Hair follicular keratinocyte (primary cell): ENCODE data around the gene APOBEC3C. TPM values are rescaled to one million over a fixed set of nuclear protein-coding genes. Genes with fewer than 3 reads are reported as not detected.

Experiments
- total RNA-seq: library from RNA; depleted of rRNA; stranded (reverse); fragments of >200 nt; gene quantifications from 2 replicates; pipeline ENCODE4 v1.2.3, GENCODE V29; 2015

The APOBEC3C gene
- total RNA-seq: 42.9 and 53.4 TPM in 2 replicates

GRCh38 chr22:39013942-39014722 is at the start of gene APOBEC3C:
Gene APOBEC3C, plus strand, starts transcription at chr22:39014257. Its CDS starts 106 bp downstream, at chr22:39014363.

DNA sequence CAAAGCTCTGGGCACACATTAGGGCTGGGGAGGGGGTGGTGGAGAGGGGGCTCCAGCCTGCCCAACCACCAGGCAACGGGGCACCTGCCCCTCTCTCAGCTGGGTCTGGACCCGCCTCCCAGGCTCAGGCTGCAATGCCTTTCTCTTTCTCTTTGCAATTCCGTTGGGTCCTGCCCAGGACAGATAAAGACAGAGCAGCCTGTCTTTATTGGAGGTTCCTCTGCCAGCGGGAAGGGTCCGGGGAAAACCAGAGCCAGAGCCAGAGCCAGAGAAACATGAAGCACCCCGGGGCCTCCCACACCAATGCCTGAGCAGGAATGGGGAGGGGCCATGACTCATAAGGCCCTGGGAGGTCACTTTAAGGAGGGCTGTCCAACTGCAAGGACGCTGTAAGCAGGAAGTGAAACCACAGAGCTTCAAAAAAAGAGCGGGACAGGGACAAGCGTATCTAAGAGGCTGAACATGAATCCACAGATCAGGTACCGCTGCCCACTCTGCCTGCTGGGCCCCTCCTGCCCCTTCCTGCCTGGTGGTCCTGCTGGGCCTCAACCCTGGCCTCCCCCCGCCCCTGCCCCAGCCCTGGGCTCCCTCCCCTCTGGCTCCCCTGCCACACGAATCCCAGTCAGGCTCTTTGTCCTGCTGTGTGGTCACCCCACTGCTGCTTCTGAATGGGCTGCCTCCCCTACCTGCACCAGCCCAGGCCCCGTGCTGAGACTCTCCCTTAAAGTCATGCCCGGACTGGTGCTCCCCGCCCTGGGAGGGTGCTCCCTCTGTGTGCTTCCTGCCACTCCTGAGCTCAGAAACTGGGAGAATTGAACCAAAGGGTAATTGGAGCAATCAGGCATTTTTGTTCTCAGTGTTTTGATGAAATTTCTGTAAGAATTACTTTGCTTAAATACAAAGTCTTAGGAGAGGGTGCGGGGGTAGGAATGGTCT is 31.8 kb upstream of the APOBEC3C start, which contains the start of gene APOBEC3B:
APOBEC3B (plus strand) TSS at position 356 of the 936 bp plus-strand sequence; CDS start at position 463, 107 bp downstream.

GRCh38 chr22:39040538-39041296 is 26.7 kb downstream of the APOBEC3C start, which contains the start of gene APOBEC3F:
Gene APOBEC3F, plus strand, starts transcription at chr22:39040864. Its CDS starts 97 bp downstream, at chr22:39040961.

Other genes with a start within 250 kb of the APOBEC3C start
- gene DNAL4, start 220.1 kb upstream of the APOBEC3C start, total RNA-seq: 18.8 and 23.2 TPM in 2 replicates
- gene NPTXR, start 170.2 kb upstream of the APOBEC3C start, total RNA-seq: 0.16 TPM in 1 of 2 replicates, not detected in the other
- 14.4 and 17.0 TPM in 2 replicates for gene CBX6, start 142.0 kb upstream of the APOBEC3C start, total RNA-seq
- not detected in 2 replicates for gene APOBEC3A, start 56.6 kb upstream of the APOBEC3C start, total RNA-seq
- 2.0 and 2.6 TPM in 2 replicates for gene APOBEC3B, start 31.9 kb upstream of the APOBEC3C start, total RNA-seq
- 0.23 TPM in 1 of 2 replicates, not detected in the other for gene APOBEC3D, start 6.9 kb downstream of the APOBEC3C start, total RNA-seq
- 2.7 and 8.8 TPM in 2 replicates for gene APOBEC3F, start 26.6 kb downstream of the APOBEC3C start, total RNA-seq
- 8.4 and 20.9 TPM in 2 replicates for gene APOBEC3G, start 63.0 kb downstream of the APOBEC3C start, total RNA-seq
- gene APOBEC3H, start 83.0 kb downstream of the APOBEC3C start, total RNA-seq: 0.11 TPM in 1 of 2 replicates, not detected in the other
- 1.1 and 4.2 TPM in 2 replicates for gene CBX7, start 138.4 kb downstream of the APOBEC3C start, total RNA-seq
- 5.7 and 6.2 TPM in 2 replicates for gene PDGFB, start 230.7 kb downstream of the APOBEC3C start, total RNA-seq